Measurements from ENCODE around the gene CCDC102B.
"Not testable (repeated sequence)": the region's sequence is repeated elsewhere in the genome, so short reads cannot be mapped to it uniquely, and the experiment has no call there.

CCDC102B gene

GRCh38 chr18:68928762-68929675, 131.1 kb downstream of the CCDC102B start:
- no peaks in the 10 kb centered on the region for H3K27me3 ChIP-seq (ENCODE audit: control insufficient read depth in 5 of 5, insufficient read depth in 4 of 5, low read length in 5 of 5)
- H3K9me3 ChIP-seq (ENCODE audit: control insufficient read depth in 5 of 5, low read length in 5 of 5) = no peaks in the 10 kb centered on the region
- no peak overlapping the region for H3K27ac ChIP-seq (ENCODE audit: low read depth, low read length)

GRCh38 chr18:68935686-68936085, 137.8 kb downstream of the CCDC102B start:
- Histone ChIP-seq H3K9ac (ENCODE audit: low read length in 5 of 5) (no peak overlapping the region), H3K4me3 (ENCODE audit: low read depth in 1 of 5, low read length in 5 of 5) (no peak overlapping the region), H3K27ac (ENCODE audit: low read depth, low read length) (no peak overlapping the region), H3K36me3 (ENCODE audit: control insufficient read depth in 5 of 5, insufficient read depth in 5 of 5, low read length in 5 of 5) (no peaks in the 10 kb centered on the region), H3K4me1 (ENCODE audit: control insufficient read depth in 5 of 5, insufficient read depth in 5 of 5, low read length in 5 of 5) (no peaks in the 10 kb centered on the region), H3K9me3 (ENCODE audit: control insufficient read depth in 5 of 5, low read length in 5 of 5) (no peaks in the 10 kb centered on the region), H3K27me3 (ENCODE audit: control insufficient read depth in 5 of 5, insufficient read depth in 4 of 5, low read length in 5 of 5) (no peaks in the 10 kb centered on the region)

More at GRCh38 chr18:68928762-68929675, 131.1 kb downstream of the CCDC102B start:
- Histone ChIP-seq H3K9ac (ENCODE audit: low read length in 5 of 5) (no peak overlapping the region), H3K4me1 (ENCODE audit: control insufficient read depth in 5 of 5, insufficient read depth in 5 of 5, low read length in 5 of 5) (no peaks in the 10 kb centered on the region), H3K36me3 (ENCODE audit: control insufficient read depth in 5 of 5, insufficient read depth in 5 of 5, low read length in 5 of 5) (no peaks in the 10 kb centered on the region), H3K4me3 (ENCODE audit: low read depth in 1 of 5, low read length in 5 of 5) (no peak overlapping the region)

GRCh38 chr18:68937029-68937599, 139.2 kb downstream of the CCDC102B start:
- Histone ChIP-seq H3K27ac (ENCODE audit: low read depth, low read length) (no peak overlapping the region), H3K36me3 (ENCODE audit: control insufficient read depth in 5 of 5, insufficient read depth in 5 of 5, low read length in 5 of 5) (no peaks in the 10 kb centered on the region), H3K27me3 (ENCODE audit: control insufficient read depth in 5 of 5, insufficient read depth in 4 of 5, low read length in 5 of 5) (no peaks in the 10 kb centered on the region), H3K9me3 (ENCODE audit: control insufficient read depth in 5 of 5, low read length in 5 of 5) (no peaks in the 10 kb centered on the region), H3K4me1 (ENCODE audit: control insufficient read depth in 5 of 5, insufficient read depth in 5 of 5, low read length in 5 of 5) (no peaks in the 10 kb centered on the region), H3K4me3 (ENCODE audit: low read depth in 1 of 5, low read length in 5 of 5) (no peak overlapping the region), H3K9ac (ENCODE audit: low read length in 5 of 5) (no peak overlapping the region)

GRCh38 chr18:68940039-68940438, 142.2 kb downstream of the CCDC102B start:
- Histone ChIP-seq H3K9me3 (ENCODE audit: control insufficient read depth in 5 of 5, low read length in 5 of 5) (no peaks in the 10 kb centered on the region), H3K36me3 (ENCODE audit: control insufficient read depth in 5 of 5, insufficient read depth in 5 of 5, low read length in 5 of 5) (no peaks in the 10 kb centered on the region), H3K27ac (ENCODE audit: low read depth, low read length) (no peak overlapping the region), H3K9ac (ENCODE audit: low read length in 5 of 5) (no peak overlapping the region), H3K4me1 (ENCODE audit: control insufficient read depth in 5 of 5, insufficient read depth in 5 of 5, low read length in 5 of 5) (peaks cover 0 to 3% (median 0%) of the 10 kb centered on the region in 5 donors), H3K27me3 (ENCODE audit: control insufficient read depth in 5 of 5, insufficient read depth in 4 of 5, low read length in 5 of 5) (no peaks in the 10 kb centered on the region), H3K4me3 (ENCODE audit: low read depth in 1 of 5, low read length in 5 of 5) (no peak overlapping the region)

GRCh38 chr18:68940754-68941153, 142.9 kb downstream of the CCDC102B start:
- H3K27me3 ChIP-seq (ENCODE audit: control insufficient read depth in 5 of 5, insufficient read depth in 4 of 5, low read length in 5 of 5) = no peaks in the 10 kb centered on the region
- no peaks in the 10 kb centered on the region for H3K9me3 ChIP-seq (ENCODE audit: control insufficient read depth in 5 of 5, low read length in 5 of 5)
- H3K4me3 ChIP-seq (ENCODE audit: low read depth in 1 of 5, low read length in 5 of 5) = no peak overlapping the region
- H3K27ac ChIP-seq (ENCODE audit: low read depth, low read length) = no peak overlapping the region
- no peak overlapping the region for H3K9ac ChIP-seq (ENCODE audit: low read length in 5 of 5)
- H3K4me1 ChIP-seq (ENCODE audit: control insufficient read depth in 5 of 5, insufficient read depth in 5 of 5, low read length in 5 of 5) = peaks cover 0 to 3% (median 0%) of the 10 kb centered on the region in 5 donors
- H3K36me3 ChIP-seq (ENCODE audit: control insufficient read depth in 5 of 5, insufficient read depth in 5 of 5, low read length in 5 of 5) = no peaks in the 10 kb centered on the region

- peaks cover 0 to 3% (median 0%) of the 10 kb centered on the region in 5 donors for H3K4me1 ChIP-seq (ENCODE audit: control insufficient read depth in 5 of 5, insufficient read depth in 5 of 5, low read length in 5 of 5)
- H3K9me3 ChIP-seq (ENCODE audit: control insufficient read depth in 5 of 5, low read length in 5 of 5) = no peaks in the 10 kb centered on the region
- H3K9ac ChIP-seq (ENCODE audit: low read length in 5 of 5) = no peak overlapping the region
- H3K27me3 ChIP-seq (ENCODE audit: control insufficient read depth in 5 of 5, insufficient read depth in 4 of 5, low read length in 5 of 5) = no peaks in the 10 kb centered on the region
- no peaks in the 10 kb centered on the region for H3K36me3 ChIP-seq (ENCODE audit: control insufficient read depth in 5 of 5, insufficient read depth in 5 of 5, low read length in 5 of 5)
- H3K4me3 ChIP-seq (ENCODE audit: low read depth in 1 of 5, low read length in 5 of 5) = no peak overlapping the region
- no peak overlapping the region for H3K27ac ChIP-seq (ENCODE audit: low read depth, low read length)
These were observed 144.3 kb downstream of the CCDC102B start for GRCh38 chr18:68942230-68942629.

- H3K27me3 ChIP-seq (ENCODE audit: control insufficient read depth in 5 of 5, insufficient read depth in 4 of 5, low read length in 5 of 5); H3K4me3 ChIP-seq (ENCODE audit: low read depth in 1 of 5, low read length in 5 of 5); H3K9ac ChIP-seq (ENCODE audit: low read length in 5 of 5); H3K27ac ChIP-seq (ENCODE audit: low read depth, low read length); H3K9me3 ChIP-seq (ENCODE audit: control insufficient read depth in 5 of 5, low read length in 5 of 5); H3K36me3 ChIP-seq (ENCODE audit: control insufficient read depth in 5 of 5, insufficient read depth in 5 of 5, low read length in 5 of 5); H3K4me1 ChIP-seq (ENCODE audit: control insufficient read depth in 5 of 5, insufficient read depth in 5 of 5, low read length in 5 of 5): not testable (repeated sequence)
These were observed 146.0 kb downstream of the CCDC102B start for GRCh38 chr18:68943861-68944260.

- Histone ChIP-seq H3K9ac (ENCODE audit: low read length in 5 of 5) (no peak overlapping the region), H3K27me3 (ENCODE audit: control insufficient read depth in 5 of 5, insufficient read depth in 4 of 5, low read length in 5 of 5) (no peaks in the 10 kb centered on the region)
These were observed 146.4 kb downstream of the CCDC102B start for GRCh38 chr18:68944330-68944729.

GRCh38 chr18:68944826-68945225, 146.9 kb downstream of the CCDC102B start:
- Histone ChIP-seq H3K36me3 (ENCODE audit: control insufficient read depth in 5 of 5, insufficient read depth in 5 of 5, low read length in 5 of 5) (no peaks in the 10 kb centered on the region), H3K27me3 (ENCODE audit: control insufficient read depth in 5 of 5, insufficient read depth in 4 of 5, low read length in 5 of 5) (no peaks in the 10 kb centered on the region), H3K9ac (ENCODE audit: low read length in 5 of 5) (no peak overlapping the region), H3K9me3 (ENCODE audit: control insufficient read depth in 5 of 5, low read length in 5 of 5) (no peaks in the 10 kb centered on the region), H3K4me3 (ENCODE audit: low read depth in 1 of 5, low read length in 5 of 5) (no peak overlapping the region), H3K4me1 (ENCODE audit: control insufficient read depth in 5 of 5, insufficient read depth in 5 of 5, low read length in 5 of 5) (peaks cover 0 to 3% (median 0%) of the 10 kb centered on the region in 5 donors), H3K27ac (ENCODE audit: low read depth, low read length) (no peak overlapping the region)

More at GRCh38 chr18:68944330-68944729, 146.4 kb downstream of the CCDC102B start:
- Histone ChIP-seq H3K36me3 (ENCODE audit: control insufficient read depth in 5 of 5, insufficient read depth in 5 of 5, low read length in 5 of 5) (no peaks in the 10 kb centered on the region), H3K4me3 (ENCODE audit: low read depth in 1 of 5, low read length in 5 of 5) (no peak overlapping the region), H3K9me3 (ENCODE audit: control insufficient read depth in 5 of 5, low read length in 5 of 5) (no peaks in the 10 kb centered on the region), H3K4me1 (ENCODE audit: control insufficient read depth in 5 of 5, insufficient read depth in 5 of 5, low read length in 5 of 5) (peaks cover 0 to 3% (median 0%) of the 10 kb centered on the region in 5 donors), H3K27ac (ENCODE audit: low read depth, low read length) (no peak overlapping the region)

GRCh38 chr18:68948622-68949021, 150.7 kb downstream of the CCDC102B start:
- no peaks in the 10 kb centered on the region for H3K36me3 ChIP-seq (ENCODE audit: control insufficient read depth in 5 of 5, insufficient read depth in 5 of 5, low read length in 5 of 5)
- H3K27me3 ChIP-seq (ENCODE audit: control insufficient read depth in 5 of 5, insufficient read depth in 4 of 5, low read length in 5 of 5) = no peaks in the 10 kb centered on the region
- H3K9me3 ChIP-seq (ENCODE audit: control insufficient read depth in 5 of 5, low read length in 5 of 5) = no peaks in the 10 kb centered on the region
- H3K4me3 ChIP-seq (ENCODE audit: low read depth in 1 of 5, low read length in 5 of 5) = no peak overlapping the region
- no peak overlapping the region for H3K27ac ChIP-seq (ENCODE audit: low read depth, low read length)
- H3K4me1 ChIP-seq (ENCODE audit: control insufficient read depth in 5 of 5, insufficient read depth in 5 of 5, low read length in 5 of 5) = peaks cover 0 to 3% (median 0%) of the 10 kb centered on the region in 5 donors
- no peak overlapping the region for H3K9ac ChIP-seq (ENCODE audit: low read length in 5 of 5)
